HG03025 (cell line): Measurements from ENCODE around the gene HEG1.
"Not testable (repeated sequence)": the region's sequence is repeated elsewhere in the genome, so short reads cannot be mapped to it uniquely, and the experiment has no call there.

Experiments used
- ATAC-seq: cut with Tn5 transposase; IDR thresholded peaks from one replicate; pipeline ENCODE4 v1.9.1; 2021; ENCODE audit warnings: mild to moderate bottlenecking, moderate library complexity; ENCODE audit not compliant: unreplicated experiment, low FRiP score

Gene HEG1

GRCh38 chr3:124965413-124965812 lies 90.4 kb downstream of the HEG1 start:
- no peak for ATAC-seq

- no peak for ATAC-seq
These were observed 91.4 kb downstream of the HEG1 start for GRCh38 chr3:124964387-124964786.

GRCh38 chr3:124963755-124964154 lies 92.0 kb downstream of the HEG1 start:
- ATAC-seq: no peak

GRCh38 chr3:124962403-124962940 lies 93.3 kb downstream of the HEG1 start:
- ATAC-seq: no peak

DNA sequence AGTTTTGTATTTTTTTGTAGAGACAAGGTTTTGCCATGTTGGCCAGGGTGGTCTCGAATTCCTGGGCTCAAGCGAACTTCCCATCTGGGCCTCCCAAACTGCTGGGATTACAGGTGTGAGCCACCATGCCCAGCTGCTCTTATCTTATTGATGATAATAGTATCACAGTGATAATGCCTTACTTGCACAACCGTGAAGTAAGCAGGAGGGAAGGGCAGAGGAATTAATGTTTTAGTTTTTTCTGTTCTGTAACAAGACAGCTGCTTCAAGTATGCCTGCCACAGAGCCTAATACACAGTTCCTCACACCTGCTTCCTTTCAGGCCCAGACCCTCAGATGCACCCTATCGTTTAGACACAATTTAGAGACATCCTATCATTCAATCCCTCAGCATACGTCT lies 95.1 kb downstream of the HEG1 start:
- ATAC-seq: no peak

DNA sequence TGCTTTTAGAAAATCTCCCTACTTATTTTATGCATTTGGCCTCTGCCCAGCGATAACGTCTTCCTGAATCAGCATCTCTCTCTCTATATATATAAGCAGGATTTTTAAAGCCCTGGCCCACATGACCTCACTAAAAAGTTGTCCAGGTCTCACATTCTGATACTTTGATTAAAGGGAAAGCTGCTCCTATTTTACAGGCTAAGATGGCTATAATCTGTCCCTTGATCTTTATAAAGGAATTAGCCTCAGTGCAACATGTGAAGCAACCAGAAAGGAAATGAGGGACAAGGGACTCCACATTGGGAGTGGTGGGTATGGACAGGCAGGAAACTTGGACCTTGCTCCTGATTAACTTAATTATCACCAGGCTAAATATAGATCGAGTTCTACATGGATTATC lies 95.7 kb downstream of the HEG1 start:
- no peak for ATAC-seq

DNA sequence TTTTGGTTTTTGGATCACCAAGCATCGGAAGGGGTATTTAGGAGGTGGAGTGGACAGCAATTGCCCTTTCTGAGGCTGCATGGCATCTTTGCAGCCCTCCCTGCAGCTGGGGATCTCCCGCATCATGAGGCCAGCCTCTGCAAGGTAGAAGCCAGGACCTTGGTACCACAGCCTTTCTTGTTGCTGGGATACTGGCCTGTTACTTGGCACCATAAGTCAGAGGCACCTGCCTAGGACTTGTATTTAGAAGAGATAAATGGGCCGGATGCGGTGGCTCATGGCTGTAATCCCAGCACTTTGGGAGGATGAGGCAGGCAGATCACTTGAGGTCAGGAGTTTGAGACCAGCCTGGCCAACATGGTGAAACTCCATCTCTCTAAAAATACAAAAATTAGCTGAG lies 97.8 kb downstream of the HEG1 start:
- ATAC-seq: not testable (repeated sequence)

GRCh38 chr3:124952282-124952855 lies 103.4 kb downstream of the HEG1 start:
- ATAC-seq: no peak

DNA sequence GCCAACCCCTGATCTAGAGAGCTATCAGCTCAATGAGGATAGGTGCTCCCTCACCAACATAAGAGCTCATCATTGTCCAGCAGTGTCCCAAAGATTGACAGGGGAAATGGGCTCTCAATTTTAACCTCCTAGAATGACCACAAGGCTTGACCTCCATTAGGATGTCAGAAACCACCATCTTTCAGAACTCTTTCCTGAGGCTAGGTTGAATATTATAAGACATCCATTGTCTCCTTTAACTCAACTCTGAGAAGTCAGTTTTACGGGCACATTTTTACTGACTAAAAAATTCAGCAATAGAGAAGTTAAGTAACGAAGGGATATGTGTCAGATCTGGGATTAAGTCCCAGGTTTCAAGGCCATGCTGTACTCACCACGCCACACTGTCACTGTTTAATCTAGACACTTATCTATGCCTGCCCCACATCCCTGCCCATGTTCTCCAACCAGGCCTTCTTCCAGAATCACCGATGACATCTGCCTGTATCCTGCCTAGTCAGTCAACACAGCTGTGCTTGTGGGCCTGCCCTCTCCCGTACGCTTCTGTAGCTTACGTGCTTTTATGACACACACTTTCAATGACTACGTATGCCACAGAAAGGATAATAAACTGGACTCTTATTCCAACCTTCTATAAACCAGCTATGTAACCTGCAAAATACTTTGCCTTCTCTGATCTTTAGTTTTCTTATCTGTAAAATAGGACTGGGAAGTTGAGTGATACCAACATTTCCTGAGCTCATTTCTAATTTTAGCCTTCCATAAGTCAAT lies 104.1 kb downstream of the HEG1 start:
- no peak for ATAC-seq

- no peak for ATAC-seq
These were observed 105.8 kb downstream of the HEG1 start for GRCh38 chr3:124950026-124950425.

- no peak for ATAC-seq
These were observed 113.2 kb downstream of the HEG1 start for GRCh38 chr3:124942613-124943012.

DNA sequence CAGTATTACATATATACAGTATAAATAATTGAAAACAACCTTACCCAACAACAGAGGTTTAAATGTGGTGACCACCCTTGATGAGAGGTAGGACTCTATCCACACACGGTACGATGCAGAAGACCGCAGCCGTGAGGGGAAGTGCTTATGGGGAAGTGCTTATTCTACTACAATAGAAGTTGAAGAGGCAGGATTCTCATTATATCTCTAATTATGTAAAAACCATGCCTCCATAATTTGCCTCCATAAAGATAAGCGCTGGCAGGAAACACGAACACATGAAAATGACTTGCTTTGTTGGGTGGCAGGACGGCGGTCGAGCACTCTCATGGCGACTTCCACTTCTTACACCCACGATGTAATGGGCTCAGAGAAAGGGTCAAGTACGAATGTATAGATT lies 114.0 kb downstream of the HEG1 start:
- ATAC-seq: no peak

DNA sequence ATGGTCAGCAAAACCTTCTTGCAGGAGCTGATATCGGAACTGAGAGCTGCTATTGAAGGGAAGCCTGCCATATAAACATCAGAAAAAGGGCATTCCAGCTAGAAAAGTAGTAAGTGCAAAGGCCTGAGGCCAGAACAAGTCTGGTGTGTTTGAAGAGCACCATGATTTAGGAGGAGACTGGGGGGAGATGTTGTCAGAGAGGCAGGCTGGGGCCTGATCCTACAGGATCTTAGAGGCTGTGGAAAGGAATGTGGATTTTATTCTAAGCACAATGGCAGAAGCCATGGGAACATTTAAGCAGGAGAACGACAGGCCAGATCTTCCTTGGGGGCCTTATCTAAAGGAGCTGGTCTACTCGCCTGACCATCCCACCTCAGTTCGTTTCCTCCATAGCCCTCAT lies 116.1 kb downstream of the HEG1 start:
- ATAC-seq: no peak

DNA sequence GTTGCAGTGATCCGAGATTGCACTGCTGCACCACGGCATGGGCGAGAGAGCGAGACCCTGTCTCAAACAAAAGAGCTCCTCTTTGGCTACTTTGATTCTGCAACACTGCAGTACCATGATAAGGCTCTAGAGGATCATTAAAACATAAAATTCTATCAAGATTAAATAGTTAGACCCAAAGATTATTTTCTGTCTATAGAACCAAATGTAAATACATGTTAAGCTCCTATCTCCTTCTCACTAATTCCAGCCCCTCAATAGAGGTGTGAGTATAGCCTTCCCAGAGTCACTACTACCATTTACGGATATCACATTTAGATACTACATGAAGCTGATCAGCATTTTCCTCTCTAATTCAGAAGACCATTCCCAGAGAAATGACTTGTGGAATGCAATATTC lies 116.9 kb downstream of the HEG1 start:
- ATAC-seq: no peak

- ATAC-seq: no peak
These were observed 118.7 kb downstream of the HEG1 start for GRCh38 chr3:124937049-124937448.

GRCh38 chr3:124935794-124936542 lies 119.8 kb downstream of the HEG1 start:
- ATAC-seq: no peak

DNA sequence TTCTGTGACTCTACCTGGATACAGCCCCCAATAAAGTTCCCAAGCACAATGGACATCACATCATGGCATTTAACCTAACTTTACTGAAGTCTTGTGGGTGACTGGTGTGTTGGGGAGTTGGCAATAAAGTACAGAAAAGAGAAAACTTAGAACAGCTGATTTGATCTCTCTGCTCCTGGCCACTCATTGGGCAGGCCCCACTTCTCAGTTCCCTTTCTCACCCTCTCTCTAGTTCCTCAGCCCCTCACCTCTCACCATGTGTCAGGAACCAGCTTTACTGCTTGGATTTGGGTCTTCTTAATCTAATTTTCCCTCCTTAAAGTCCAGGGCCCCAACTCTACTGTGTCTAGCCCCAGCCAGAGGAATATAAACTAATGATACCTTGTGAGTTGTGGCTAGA lies 120.5 kb downstream of the HEG1 start:
- no peak for ATAC-seq

GRCh38 chr3:124934577-124934976 lies 121.2 kb downstream of the HEG1 start, which contains the start of gene MUC13:
TSS of gene MUC13 (minus strand) at chr3:124934751. CDS start at chr3:124934712, 39 bp downstream.
- ATAC-seq: no peak

DNA sequence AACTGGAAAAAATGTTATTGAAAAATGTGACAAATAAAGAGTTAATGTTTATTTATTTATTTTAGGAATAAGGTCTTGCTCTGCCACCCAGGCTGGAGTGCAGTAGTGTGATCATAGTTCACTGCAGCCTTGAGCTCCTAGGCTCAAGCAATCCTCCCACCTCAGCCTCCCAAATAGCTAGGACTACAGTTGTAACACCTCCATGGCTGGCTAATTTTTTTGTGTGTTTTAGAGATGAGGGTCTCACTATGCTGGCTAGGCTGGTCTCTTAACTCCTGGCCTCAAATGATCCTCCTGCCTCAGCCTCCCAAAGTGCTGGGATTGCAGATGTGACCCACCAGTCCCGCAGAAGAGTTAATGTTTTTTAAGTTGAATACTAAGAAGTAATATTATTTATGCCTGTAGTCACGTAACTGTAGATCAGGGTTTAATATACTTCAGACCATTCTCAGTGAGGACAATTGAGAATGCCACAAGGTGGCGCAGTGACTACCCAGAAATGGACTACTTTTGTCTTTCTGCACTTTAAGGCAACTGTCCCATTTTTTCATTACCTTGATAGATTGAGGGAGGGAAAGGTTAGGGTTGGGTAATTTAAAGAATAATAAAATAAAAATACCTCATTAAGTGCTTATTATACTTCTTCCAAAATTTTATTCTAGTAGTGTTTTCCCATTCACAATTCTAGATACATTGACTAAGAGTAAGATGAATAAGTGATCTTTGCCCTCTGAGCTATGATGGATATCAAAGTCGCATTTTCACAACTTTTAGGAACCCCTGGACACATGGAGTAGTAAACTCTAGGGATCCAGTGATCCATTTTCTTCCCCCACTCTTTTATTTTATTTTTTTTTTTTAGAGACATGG lies 127.2 kb downstream of the HEG1 start:
- ATAC-seq: no peak

DNA sequence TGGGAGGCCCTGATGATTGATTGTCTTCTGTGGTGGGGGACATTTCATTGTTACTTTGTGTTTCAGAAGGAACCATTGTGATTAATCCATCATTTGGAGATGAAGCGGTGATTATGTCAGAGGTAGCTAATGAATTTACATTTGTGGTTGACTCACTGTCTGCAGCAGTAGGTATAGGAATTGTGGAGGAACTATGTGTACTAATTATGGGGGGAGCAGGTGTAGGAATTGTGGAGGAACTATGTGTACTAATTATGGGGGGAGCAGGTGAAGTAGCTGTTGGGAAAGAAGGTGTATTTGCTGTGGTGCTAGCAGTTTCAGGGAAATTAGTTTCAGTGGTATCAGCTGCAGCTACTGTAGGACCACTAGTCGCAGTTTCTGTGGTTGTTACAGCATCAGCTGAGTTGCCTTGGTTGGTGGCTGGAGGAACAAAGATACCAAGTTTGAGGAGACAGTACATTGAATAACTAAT lies 128.2 kb downstream of the HEG1 start:
- ATAC-seq: no peak
